H9 (cell line): ENCODE measurements around the gene ADIG. TPM values are rescaled to one million over a fixed set of nuclear protein-coding genes. Genes with fewer than 3 reads are reported as not detected.

Experiments used
- DNase-seq: peaks from one replicate; pipeline ENCODE4 v3.0.0-alpha.2; 2017
- H2AFZ ChIP-seq: one replicate; pipeline ENCODE4 v1.6.1; 2013; ENCODE audit warnings: mild to moderate bottlenecking, low read length, control low read depth, moderate library complexity
- H2AK5ac ChIP-seq: 2 replicates; pipeline ENCODE4 v1.6.1; 2013; ENCODE audit warnings: low read length, control low read depth, mixed read lengths; ENCODE audit not compliant: insufficient read length
- H2BK120ac ChIP-seq: one replicate; pipeline ENCODE4 v1.6.1; 2013; ENCODE audit warnings: low read depth, mild to moderate bottlenecking, low read length, control low read depth, inconsistent platforms; ENCODE audit not compliant: poor library complexity, severe bottlenecking
- H2BK12ac ChIP-seq: 2 replicates; pipeline ENCODE4 v1.6.1; 2013; ENCODE audit warnings: low read length, control low read depth, mixed read lengths, low read depth; ENCODE audit not compliant: insufficient read length
- H2BK15ac ChIP-seq: 2 replicates; pipeline ENCODE4 v1.6.1; 2013; ENCODE audit warnings: low read depth, low read length, control low read depth
- H2BK20ac ChIP-seq: one replicate; pipeline ENCODE4 v1.6.1; 2013; ENCODE audit warnings: low read depth, mild to moderate bottlenecking, low read length, control low read depth, inconsistent platforms; ENCODE audit not compliant: poor library complexity, severe bottlenecking
- H2BK5ac ChIP-seq: 2 replicates; pipeline ENCODE4 v1.6.1; 2013; ENCODE audit warnings: low read length, control low read depth, mixed read lengths; ENCODE audit not compliant: insufficient read length
- H3K14ac ChIP-seq: 2 replicates; pipeline ENCODE4 v1.6.1; 2013; ENCODE audit warnings: low read length, control low read depth; ENCODE audit not compliant: insufficient read depth
- H3K18ac ChIP-seq: 2 replicates; pipeline ENCODE4 v1.6.1; 2013; ENCODE audit warnings: low read depth, mild to moderate bottlenecking, mixed read lengths, low read length, control low read depth; ENCODE audit not compliant: insufficient read length
- H3K23ac ChIP-seq: 2 replicates; pipeline ENCODE4 v1.6.1; 2013; ENCODE audit warnings: low read length, control low read depth, mixed read lengths, low read depth; ENCODE audit not compliant: insufficient read length
- H3K23me2 ChIP-seq: 2 replicates; pipeline ENCODE4 v1.6.1; 2013; ENCODE audit warnings: low read depth, mild to moderate bottlenecking, mixed read lengths, low read length, control low read depth; ENCODE audit not compliant: insufficient read length, poor library complexity, severe bottlenecking
- H3K27ac ChIP-seq: 2 replicates; pipeline ENCODE4 v1.5.1; 2013; ENCODE audit warnings: low read length, control low read depth, mixed read lengths, low read depth; ENCODE audit not compliant: insufficient read length
- H3K27me3 ChIP-seq: 2 replicates; pipeline ENCODE4 v1.6.1; 2013; ENCODE audit warnings: low read length, control low read depth, inconsistent platforms; ENCODE audit not compliant: insufficient read depth
- H3K4ac ChIP-seq: 2 replicates; pipeline ENCODE4 v1.6.1; 2013; ENCODE audit warnings: low read depth, mild to moderate bottlenecking, control low read depth, inconsistent platforms, low read length, moderate library complexity
- H3K4me1 ChIP-seq: 2 replicates; pipeline ENCODE4 v1.6.1; 2013; ENCODE audit warnings: low read length, control low read depth, inconsistent platforms; ENCODE audit not compliant: insufficient read depth
- H3K4me2 ChIP-seq: 2 replicates; pipeline ENCODE4 v1.6.1; 2013; ENCODE audit warnings: low read length, control low read depth, mixed read lengths; ENCODE audit not compliant: insufficient read length, insufficient read depth
- H3K56ac ChIP-seq: 2 replicates; pipeline ENCODE4 v1.6.1; 2013; ENCODE audit warnings: low read depth, mild to moderate bottlenecking, mixed read lengths, low read length, control low read depth; ENCODE audit not compliant: insufficient read length
- H3K79me1 ChIP-seq: 2 replicates; pipeline ENCODE4 v1.6.1; 2013; ENCODE audit warnings: low read depth, mild to moderate bottlenecking, moderate library complexity, low read length, control low read depth, inconsistent platforms; ENCODE audit not compliant: insufficient read depth, poor library complexity, severe bottlenecking
- H3K79me2 ChIP-seq: 2 replicates; pipeline ENCODE4 v1.6.1; 2013; ENCODE audit warnings: low read length, control low read depth, inconsistent platforms; ENCODE audit not compliant: insufficient read depth
- H3K9ac ChIP-seq: 2 replicates; pipeline ENCODE4 v1.6.1; 2013; ENCODE audit warnings: low read length, control low read depth, mixed read lengths; ENCODE audit not compliant: insufficient read length; ENCODE audit errors: extremely low read depth
- H3K9me3 ChIP-seq: one replicate; pipeline ENCODE4 v1.6.1; 2013; ENCODE audit warnings: low read depth, low read length, inconsistent platforms; ENCODE audit not compliant: control insufficient read depth
- H3T11ph ChIP-seq: one replicate; pipeline ENCODE4 v1.6.1; 2013; ENCODE audit warnings: mild to moderate bottlenecking, low read length, control low read depth, inconsistent platforms
- H4K20me1 ChIP-seq: one replicate; pipeline ENCODE4 v1.6.1; 2013; ENCODE audit not compliant: control insufficient read depth, insufficient read length, insufficient read depth
- H4K5ac ChIP-seq: 2 replicates; pipeline ENCODE4 v1.6.1; 2013; ENCODE audit warnings: low read depth, mild to moderate bottlenecking, mixed read lengths, low read length, control low read depth; ENCODE audit not compliant: insufficient read length
- H4K8ac ChIP-seq: replicated peaks from 2 replicates; pipeline ENCODE4 v1.6.1; 2013; ENCODE audit warnings: low read length, control low read depth, mixed read lengths, low read depth; ENCODE audit not compliant: insufficient read length
- H4K91ac ChIP-seq: 2 replicates; pipeline ENCODE4 v1.6.1; 2013; ENCODE audit warnings: low read depth, mild to moderate bottlenecking, moderate library complexity, mixed read lengths, low read length, control low read depth; ENCODE audit not compliant: insufficient read length
- H3K27ac Mint-ChIP-seq, 3 experiments: 2 replicates in 2 of 3; 3 replicates in 1 of 3; pipeline ENCODE4 v1.8.0; 2020 to 2021; ENCODE audit warnings: mixed read lengths in 3 of 3, mild to moderate bottlenecking in 1 of 3, moderate library complexity in 1 of 3
- H3K27me3 Mint-ChIP-seq: 2 replicates; pipeline ENCODE4 v1.8.0; 2021; ENCODE audit warnings: low read depth, mild to moderate bottlenecking, moderate library complexity, mixed read lengths
- H3K36me3 Mint-ChIP-seq, 3 experiments: 2 replicates in 2 of 3; 3 replicates in 1 of 3; pipeline ENCODE4 v1.8.0; 2020 to 2021; ENCODE audit warnings: low read depth in 3 of 3, mixed read lengths in 3 of 3; ENCODE audit not compliant: insufficient read depth in 1 of 3
- H3K4me1 Mint-ChIP-seq, 2 experiments: 2 replicates each; pipeline ENCODE4 v1.8.0; 2020; ENCODE audit warnings: mixed read lengths in 2 of 2
- H3K4me3 Mint-ChIP-seq, 2 experiments: 2 replicates in 1 of 2; 3 replicates in 1 of 2; pipeline ENCODE4 v1.8.0; 2020 to 2021; ENCODE audit warnings: mild to moderate bottlenecking in 2 of 2, mixed read lengths in 2 of 2, moderate library complexity in 1 of 2
- H3K9me3 Mint-ChIP-seq, 2 experiments: 2 replicates in 1 of 2; 3 replicates in 1 of 2; pipeline ENCODE4 v1.8.0; 2020; ENCODE audit warnings: mild to moderate bottlenecking in 2 of 2, mixed read lengths in 2 of 2, moderate library complexity in 1 of 2
- WGBS: extraction: QIAGEN DNeasy Blood & Tissue Kit; methylation state at CpG from one replicate; pipeline ENCODE4 v1.1.7; 2013; ENCODE audit warnings: missing lambda C conversion rate, low lambda C conversion rate, mixed read lengths; ENCODE audit not compliant: insufficient read length; ENCODE audit errors: extremely low coverage; 5-methylcytosine and 5-hydroxymethylcytosine counted together
- total RNA-seq: library from RNA; stranded (reverse); gene quantifications from 2 replicates; pipeline ENCODE4 v1.2.1, GENCODE V29; 2021
- TF ChIP-seq, protein P1 (sequence below): fragments of 200-600 bp; sonication (generic); conservative IDR thresholded peaks from 3 replicates; pipeline ENCODE4 v1.8.0; 2021; ENCODE audit warnings: antibody characterized with exemption, mild to moderate bottlenecking

ADIG gene
- total RNA-seq, 1 experiment from 2014 or later: not detected

DNA sequence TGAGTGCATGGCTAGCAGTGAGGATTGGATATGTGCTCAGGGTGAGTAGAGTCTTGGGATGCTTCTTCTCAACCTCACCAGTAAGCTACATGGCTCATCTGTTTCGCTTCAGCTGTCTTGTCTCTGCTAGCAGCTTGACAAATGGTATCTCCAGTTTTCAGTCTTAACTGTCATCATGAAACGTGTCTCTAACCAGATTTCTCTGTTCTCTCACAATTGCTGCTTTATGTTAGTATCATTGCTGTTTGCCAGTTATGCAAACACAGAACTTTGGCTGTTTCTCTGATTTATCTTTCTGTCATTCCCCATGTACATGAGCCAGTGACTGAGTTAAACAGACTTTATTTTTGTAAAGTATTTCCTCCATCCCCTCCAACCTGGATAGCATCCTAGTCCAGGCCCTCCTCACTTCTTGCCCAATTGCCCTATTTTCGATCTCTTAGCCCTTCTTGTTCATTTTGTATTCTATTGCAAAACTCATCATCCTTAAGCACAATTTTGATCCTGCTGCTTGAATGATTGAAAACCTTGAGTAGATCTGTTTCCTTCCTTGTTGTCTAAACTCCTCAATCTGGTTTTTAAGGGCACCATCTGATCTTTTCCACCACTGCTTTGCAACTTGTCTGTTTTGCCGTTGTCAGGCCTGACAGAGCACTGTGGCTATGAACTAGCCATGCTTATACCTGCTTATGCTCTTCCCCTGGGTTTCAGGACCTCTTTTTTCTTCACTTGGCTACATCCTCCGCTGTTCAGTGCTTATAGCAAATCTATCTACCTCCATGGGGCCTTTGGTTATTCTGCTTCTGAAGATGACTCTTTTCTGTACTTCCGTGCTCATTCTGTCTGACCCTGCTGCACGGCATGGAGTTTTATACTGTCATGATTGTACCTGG lies 37.7 kb upstream of the ADIG start:
- Mint-ChIP-seq H3K27ac (no peak overlapping the region), H3K36me3 (peaks cover 7 to 72% (median 46%) of the 10 kb centered on the region in 3 experiments; a peak in 5 of 7 replicates)

More for the DNA sequence above, 37.7 kb upstream of the ADIG start:
- Mint-ChIP-seq H3K27me3 (no peaks in the 10 kb centered on the region), H3K4me3 (no peak overlapping the region), H3K9me3 (no peaks in the 10 kb centered on the region), H3K4me1 (no peaks in the 10 kb centered on the region)
- Histone ChIP-seq H4K20me1 (no peaks in the 10 kb centered on the region), H3K23ac (no peak overlapping the region), H4K8ac (no peak overlapping the region), H3K4me1 (no peaks in the 10 kb centered on the region), H4K5ac (no peak overlapping the region), H3K9ac (no peak overlapping the region), H2BK5ac (no peak overlapping the region), H4K91ac (no peak overlapping the region), H3K79me1 (no peaks in the 10 kb centered on the region), H3K14ac (no peak overlapping the region), H3K56ac (no peak overlapping the region), H2AFZ (no peak overlapping the region), H3T11ph (no peak overlapping the region), H3K23me2 (no peaks in the 10 kb centered on the region), H3K79me2 (no peaks in the 10 kb centered on the region), H3K9me3 (no peaks in the 10 kb centered on the region), H3K27me3 (no peaks in the 10 kb centered on the region), H2BK15ac (no peak overlapping the region), H3K18ac (no peak overlapping the region), H2AK5ac (no peak overlapping the region), H2BK120ac (no peak overlapping the region), H3K27ac (no peak overlapping the region), H2BK20ac (no peak overlapping the region), H3K4me2 (no peak overlapping the region), H2BK12ac (no peak overlapping the region), H3K4ac (no peak overlapping the region)
- no peak for DNase-seq
- TF ChIP-seq, protein P1, sequence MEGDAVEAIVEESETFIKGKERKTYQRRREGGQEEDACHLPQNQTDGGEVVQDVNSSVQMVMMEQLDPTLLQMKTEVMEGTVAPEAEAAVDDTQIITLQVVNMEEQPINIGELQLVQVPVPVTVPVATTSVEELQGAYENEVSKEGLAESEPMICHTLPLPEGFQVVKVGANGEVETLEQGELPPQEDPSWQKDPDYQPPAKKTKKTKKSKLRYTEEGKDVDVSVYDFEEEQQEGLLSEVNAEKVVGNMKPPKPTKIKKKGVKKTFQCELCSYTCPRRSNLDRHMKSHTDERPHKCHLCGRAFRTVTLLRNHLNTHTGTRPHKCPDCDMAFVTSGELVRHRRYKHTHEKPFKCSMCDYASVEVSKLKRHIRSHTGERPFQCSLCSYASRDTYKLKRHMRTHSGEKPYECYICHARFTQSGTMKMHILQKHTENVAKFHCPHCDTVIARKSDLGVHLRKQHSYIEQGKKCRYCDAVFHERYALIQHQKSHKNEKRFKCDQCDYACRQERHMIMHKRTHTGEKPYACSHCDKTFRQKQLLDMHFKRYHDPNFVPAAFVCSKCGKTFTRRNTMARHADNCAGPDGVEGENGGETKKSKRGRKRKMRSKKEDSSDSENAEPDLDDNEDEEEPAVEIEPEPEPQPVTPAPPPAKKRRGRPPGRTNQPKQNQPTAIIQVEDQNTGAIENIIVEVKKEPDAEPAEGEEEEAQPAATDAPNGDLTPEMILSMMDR: no peak
- WGBS: no CpG with 5 or more reads among the region's 7 CpGs
